BJ (cell line): ENCODE data around the gene KXD1. TPM values are rescaled to one million over a fixed set of nuclear protein-coding genes. Genes with fewer than 3 reads are reported as not detected.

Experiments
- CTCF ChIA-PET: fragments of 350-600 bp; formaldehyde crosslinking; extraction: SDS; loops from one replicate; lab custom pipeline; 2021; ENCODE audit warnings: antibody characterized with exemption, inconsistent platforms; lab: Yijun Ruan, JAX
- POLR2A ChIA-PET: fragments of 300-600 bp; sonication (Branson Sonifier 250); formaldehyde crosslinking; extraction: SDS; loops from one replicate; lab custom pipeline; 2021; ENCODE audit warnings: antibody characterized with exemption; lab: Charles Lee
- DNase-seq: peaks from one replicate; pipeline ENCODE4 v3.0.0-alpha.2; 2011; ENCODE audit warnings: low read depth
- H3K27me3 ChIP-seq: 2 replicates; pipeline ENCODE4 v1.6.0; 2011; ENCODE audit warnings: low read length; ENCODE audit not compliant: control insufficient read depth, insufficient read depth
- H3K36me3 ChIP-seq: 2 replicates; pipeline ENCODE4 v1.5.1; 2011; ENCODE audit warnings: low read length; ENCODE audit not compliant: control insufficient read depth, insufficient read depth
- H3K4me3 ChIP-seq: 2 replicates; pipeline ENCODE4 v1.5.1; 2011; ENCODE audit warnings: low read depth, mild to moderate bottlenecking, control low read depth, low read length
- polyA plus RNA-seq: library from polyadenylated mRNA; depleted of rRNA; stranded (reverse); fragments of >200 nt; gene quantifications from 2 replicates; pipeline ENCODE4 v1.2.3, GENCODE V29; 2011
- TF ChIP-seq, protein P1 (sequence below): IDR thresholded peaks from 2 replicates; pipeline ENCODE4 v1.5.1; 2011; ENCODE audit warnings: low read depth, mild to moderate bottlenecking, control low read depth, inconsistent platforms, low read length, moderate library complexity; ENCODE audit not compliant: insufficient read depth

Gene KXD1
- polyA plus RNA-seq, 1 experiment, result 163 TPM

GRCh38 chr19:18577365-18577914 is 19.8 kb downstream of the KXD1 start:
- TF ChIP-seq, protein P1, sequence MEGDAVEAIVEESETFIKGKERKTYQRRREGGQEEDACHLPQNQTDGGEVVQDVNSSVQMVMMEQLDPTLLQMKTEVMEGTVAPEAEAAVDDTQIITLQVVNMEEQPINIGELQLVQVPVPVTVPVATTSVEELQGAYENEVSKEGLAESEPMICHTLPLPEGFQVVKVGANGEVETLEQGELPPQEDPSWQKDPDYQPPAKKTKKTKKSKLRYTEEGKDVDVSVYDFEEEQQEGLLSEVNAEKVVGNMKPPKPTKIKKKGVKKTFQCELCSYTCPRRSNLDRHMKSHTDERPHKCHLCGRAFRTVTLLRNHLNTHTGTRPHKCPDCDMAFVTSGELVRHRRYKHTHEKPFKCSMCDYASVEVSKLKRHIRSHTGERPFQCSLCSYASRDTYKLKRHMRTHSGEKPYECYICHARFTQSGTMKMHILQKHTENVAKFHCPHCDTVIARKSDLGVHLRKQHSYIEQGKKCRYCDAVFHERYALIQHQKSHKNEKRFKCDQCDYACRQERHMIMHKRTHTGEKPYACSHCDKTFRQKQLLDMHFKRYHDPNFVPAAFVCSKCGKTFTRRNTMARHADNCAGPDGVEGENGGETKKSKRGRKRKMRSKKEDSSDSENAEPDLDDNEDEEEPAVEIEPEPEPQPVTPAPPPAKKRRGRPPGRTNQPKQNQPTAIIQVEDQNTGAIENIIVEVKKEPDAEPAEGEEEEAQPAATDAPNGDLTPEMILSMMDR, result no peak
- no peak overlapping the region for H3K4me3 ChIP-seq
- POLR2A ChIA-PET, result no interaction called here
- H3K36me3 ChIP-seq, result peaks cover 20% of the 10 kb centered on the region
- DNase-seq, result no peak
- no peaks in the 10 kb centered on the region for H3K27me3 ChIP-seq
- CTCF ChIA-PET, result interaction anchor here (2.4 to 2.8 kb wide), 2 partner anchors 8 to 11 kb away, joined by 7 to 10 read pairs; partner anchors contain the start of gene REX1BD

DNA sequence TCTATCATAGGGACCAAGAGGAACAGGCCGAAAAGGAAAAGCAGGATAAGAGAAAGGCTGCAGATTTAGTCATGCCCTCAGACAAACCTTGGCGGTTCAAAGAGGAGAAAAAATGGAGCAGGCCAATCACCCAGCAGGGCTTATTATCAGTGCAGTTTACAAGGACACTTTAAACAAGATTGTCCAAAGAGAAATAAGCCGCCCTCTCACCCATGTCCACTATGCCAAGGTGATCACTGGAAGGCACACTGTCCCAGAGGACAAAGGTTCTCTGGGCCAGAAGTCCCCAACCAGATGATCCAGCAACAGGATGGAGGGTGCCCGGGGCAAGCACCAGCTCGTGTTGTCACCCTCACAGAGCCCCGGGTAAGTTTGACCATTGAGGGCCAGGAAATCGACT is 22.6 kb downstream of the KXD1 start:
- POLR2A ChIA-PET, result no interaction called here
- DNase-seq, result no peak
- Histone ChIP-seq H3K27me3 (no peaks in the 10 kb centered on the region; the same call in 1 of the 2 replicates), H3K4me3 (no peak overlapping the region), H3K36me3 (peaks cover 9% of the 10 kb centered on the region)
- TF ChIP-seq, protein P1, result no peak
- CTCF ChIA-PET, result interaction anchor here (0.6 to 2.4 kb wide), 5 partner anchors 8 to 93 kb away, joined by 3 to 14 read pairs (median 3); partner anchors contain the start of gene REX1BD

DNA sequence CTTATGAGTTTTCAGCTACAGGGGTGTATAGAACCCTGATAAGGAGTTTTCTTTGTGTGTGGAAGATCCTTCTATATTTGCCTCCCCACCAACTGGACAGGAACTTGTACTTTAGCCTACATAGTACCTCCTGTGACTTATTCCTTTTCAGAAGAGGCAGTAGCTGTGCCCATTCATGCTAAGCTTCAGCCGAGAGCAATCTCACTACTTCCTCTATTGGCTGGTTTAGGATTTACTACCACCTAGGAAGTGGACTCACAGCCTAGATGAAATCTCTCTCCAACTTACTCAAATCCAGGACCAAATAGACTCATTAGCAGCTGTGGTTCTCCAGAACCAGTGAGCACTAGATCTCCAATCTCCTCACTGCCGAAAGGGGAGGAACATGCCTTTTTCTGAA is 28.6 kb downstream of the KXD1 start:
- no peak for DNase-seq
- Histone ChIP-seq H3K4me3 (no peak overlapping the region), H3K27me3 (no peaks in the 10 kb centered on the region; the same call in 1 of the 2 replicates), H3K36me3 (peaks cover 4% of the 10 kb centered on the region)
- CTCF ChIA-PET, result interaction anchor here (1.1 to 5.3 kb wide), 6 partner anchors 8 to 280 kb away, joined by 4 to 37 read pairs (median 8); partner anchors contain the start of gene UBA52
- TF ChIP-seq, protein P1, result no peak
- POLR2A ChIA-PET, result interaction anchor here (0.6 kb wide), 1 partner anchor 28 kb away, joined by 10 read pairs; no protein-coding TSS in a partner anchor

- CTCF ChIA-PET, result interaction anchor here (0.5 to 5.3 kb wide), 18 partner anchors 7 to 1473 kb away, joined by 3 to 37 read pairs (median 7); partner anchors contain the start of genes UBA52 and UPF1
- H3K36me3 ChIP-seq, result peaks cover 4% of the 10 kb centered on the region
- DNase-seq, result no peak
- POLR2A ChIA-PET, result no interaction called here
- no peak overlapping the region for H3K4me3 ChIP-seq
- TF ChIP-seq, protein P1, result no peak
- H3K27me3 ChIP-seq, result no peaks in the 10 kb centered on the region; the same call in 1 of the 2 replicates
Observed at GRCh38 chr19:18587561-18587960, 29.9 kb downstream of the KXD1 start.

- Histone ChIP-seq H3K4me3 (peak overlapping the region; percentile 76), H3K27me3 (no peaks in the 10 kb centered on the region), H3K36me3 (peaks cover 4% of the 10 kb centered on the region)
- DNase-seq, result no peak
- ChIA-PET POLR2A (interaction anchor here (0.5 kb wide), 1 partner anchor 106 kb away, joined by 3 read pairs; no protein-coding TSS in a partner anchor), CTCF (interaction anchor here (0.5 to 5.3 kb wide), 25 partner anchors 8 to 1473 kb away, joined by 3 to 37 read pairs (median 5); partner anchors contain the start of genes UBA52 and UPF1)
- TF ChIP-seq, protein P1, result no peak
Observed at GRCh38 chr19:18587962-18588610, 30.4 kb downstream of the KXD1 start.
